ENCODE measurements around the gene PHF21A.

- TF ChIP-seq CTCF (IDR thresholded peaks at IDR 0.05) (no peak), EZH2 (IDR thresholded peaks at IDR 0.05) (no peak), EZH2phosphoT487 (IDR thresholded peaks at IDR 0.05) (no peak)
These were observed 132.3 kb downstream of the PHF21A start for GRCh38 chr11:45988921-45989320.

Data from neural progenitor cell (in vitro differentiated cells).